ENCODE data around the gene FAM124A. TPM values are rescaled to one million over a fixed set of nuclear protein-coding genes. Genes with fewer than 3 reads are reported as not detected.
"Not testable (repeated sequence)": the region's sequence is repeated elsewhere in the genome, so short reads cannot be mapped to it uniquely, and the experiment has no call there.

The FAM124A gene
- total RNA-seq, 1 experiment from 2014 or later = 0.12 TPM

GRCh38 chr13:51278426-51279130, 56.4 kb downstream of the FAM124A start:
- intact Hi-C loops (cut with micrococcal nuclease) = no loop called here
- TF ChIP-seq, protein P1, sequence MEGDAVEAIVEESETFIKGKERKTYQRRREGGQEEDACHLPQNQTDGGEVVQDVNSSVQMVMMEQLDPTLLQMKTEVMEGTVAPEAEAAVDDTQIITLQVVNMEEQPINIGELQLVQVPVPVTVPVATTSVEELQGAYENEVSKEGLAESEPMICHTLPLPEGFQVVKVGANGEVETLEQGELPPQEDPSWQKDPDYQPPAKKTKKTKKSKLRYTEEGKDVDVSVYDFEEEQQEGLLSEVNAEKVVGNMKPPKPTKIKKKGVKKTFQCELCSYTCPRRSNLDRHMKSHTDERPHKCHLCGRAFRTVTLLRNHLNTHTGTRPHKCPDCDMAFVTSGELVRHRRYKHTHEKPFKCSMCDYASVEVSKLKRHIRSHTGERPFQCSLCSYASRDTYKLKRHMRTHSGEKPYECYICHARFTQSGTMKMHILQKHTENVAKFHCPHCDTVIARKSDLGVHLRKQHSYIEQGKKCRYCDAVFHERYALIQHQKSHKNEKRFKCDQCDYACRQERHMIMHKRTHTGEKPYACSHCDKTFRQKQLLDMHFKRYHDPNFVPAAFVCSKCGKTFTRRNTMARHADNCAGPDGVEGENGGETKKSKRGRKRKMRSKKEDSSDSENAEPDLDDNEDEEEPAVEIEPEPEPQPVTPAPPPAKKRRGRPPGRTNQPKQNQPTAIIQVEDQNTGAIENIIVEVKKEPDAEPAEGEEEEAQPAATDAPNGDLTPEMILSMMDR (IDR thresholded peaks at IDR 0.05; ENCODE audit: unreplicated experiment) = no peak
- H3K27ac Mint-ChIP-seq (ENCODE audit: low read depth, unreplicated experiment) = no peak overlapping the region
- peaks cover 7% of the 10 kb centered on the region for H3K4me1 Mint-ChIP-seq (ENCODE audit: insufficient read depth, unreplicated experiment)
- H3K27me3 Mint-ChIP-seq (ENCODE audit: insufficient read depth, unreplicated experiment) = no peaks in the 10 kb centered on the region
- POLR2A ChIA-PET = interaction anchor here (0.7 to 0.8 kb wide), 2 partner anchors 9 to 137 kb away, joined by 3 read pairs; no protein-coding TSS in a partner anchor
- DNase-seq (ENCODE audit: unreplicated experiment) = no peak
- CTCF ChIA-PET = interaction anchor here (0.6 to 2.2 kb wide), 4 partner anchors 8 to 516 kb away, joined by 3 to 10 read pairs (median 4); no protein-coding TSS in a partner anchor
- H3K9me3 Mint-ChIP-seq (ENCODE audit: unreplicated experiment) = no peaks in the 10 kb centered on the region
- no peaks in the 10 kb centered on the region for H3K36me3 Mint-ChIP-seq (ENCODE audit: insufficient read depth, unreplicated experiment)
- no TSS peak for BruUV-seq (replicated peaks)
- H3K4me3 Mint-ChIP-seq (ENCODE audit: unreplicated experiment) = no peak overlapping the region

GRCh38 chr13:51280379-51280940, 58.3 kb downstream of the FAM124A start:
- TF ChIP-seq, protein P1 (IDR thresholded peaks at IDR 0.05; ENCODE audit: unreplicated experiment) = no peak
- Mint-ChIP-seq H3K4me3 (ENCODE audit: unreplicated experiment) (no peak overlapping the region), H3K4me1 (ENCODE audit: insufficient read depth, unreplicated experiment) (peaks cover 7% of the 10 kb centered on the region), H3K27me3 (ENCODE audit: insufficient read depth, unreplicated experiment) (no peaks in the 10 kb centered on the region), H3K27ac (ENCODE audit: low read depth, unreplicated experiment) (no peak overlapping the region), H3K9me3 (ENCODE audit: unreplicated experiment) (no peaks in the 10 kb centered on the region), H3K36me3 (ENCODE audit: insufficient read depth, unreplicated experiment) (no peaks in the 10 kb centered on the region)
- ChIA-PET POLR2A (no interaction called here), CTCF (interaction anchor here (0.5 kb wide), 1 partner anchor 135 kb away, joined by 5 read pairs; no protein-coding TSS in a partner anchor)
- intact Hi-C loops (cut with micrococcal nuclease) = loop anchor here (10.0 kb wide), 1 partner anchor 514 kb away; no protein-coding TSS in a partner anchor
- DNase-seq (ENCODE audit: unreplicated experiment) = no peak
- BruUV-seq (replicated peaks) = no TSS peak

DNA sequence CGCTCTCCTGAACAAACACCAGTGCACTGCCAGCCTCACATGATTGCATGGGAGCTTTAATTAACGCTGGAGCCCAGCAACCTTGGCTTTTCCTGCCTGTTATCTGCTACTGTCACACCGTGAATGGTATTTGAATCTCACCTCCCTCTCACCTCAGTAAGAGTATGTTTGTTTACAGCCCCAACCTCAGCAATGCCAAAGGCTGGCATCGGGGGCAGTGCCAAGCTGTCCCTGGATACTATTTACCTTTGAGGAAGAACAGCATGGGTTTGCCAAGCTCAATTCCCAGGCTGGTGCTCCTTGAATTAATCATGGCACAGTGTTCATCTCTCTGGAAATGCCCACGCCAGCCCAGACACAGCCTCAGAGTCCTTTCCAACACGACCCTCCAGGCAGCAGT, 60.1 kb downstream of the FAM124A start:
- H3K36me3 Mint-ChIP-seq (ENCODE audit: insufficient read depth, unreplicated experiment) = no peaks in the 10 kb centered on the region
- DNase-seq (ENCODE audit: unreplicated experiment) = no peak
- H3K27ac Mint-ChIP-seq (ENCODE audit: low read depth, unreplicated experiment) = no peak overlapping the region
- H3K27me3 Mint-ChIP-seq (ENCODE audit: insufficient read depth, unreplicated experiment) = no peaks in the 10 kb centered on the region
- ChIA-PET POLR2A (no interaction called here), CTCF (interaction anchor here (0.9 to 2.3 kb wide), 4 partner anchors 15 to 158 kb away, joined by 3 to 8 read pairs (median 4); no protein-coding TSS in a partner anchor)
- TF ChIP-seq, protein P1 (IDR thresholded peaks at IDR 0.05; ENCODE audit: unreplicated experiment) = no peak
- intact Hi-C loops (cut with micrococcal nuclease) = loop anchor here (10.0 kb wide), 1 partner anchor 512 kb away; no protein-coding TSS in a partner anchor
- no peak overlapping the region for H3K4me3 Mint-ChIP-seq (ENCODE audit: unreplicated experiment)
- H3K9me3 Mint-ChIP-seq (ENCODE audit: unreplicated experiment) = no peaks in the 10 kb centered on the region
- H3K4me1 Mint-ChIP-seq (ENCODE audit: insufficient read depth, unreplicated experiment) = no peaks in the 10 kb centered on the region
- BruUV-seq (replicated peaks) = no TSS peak

DNA sequence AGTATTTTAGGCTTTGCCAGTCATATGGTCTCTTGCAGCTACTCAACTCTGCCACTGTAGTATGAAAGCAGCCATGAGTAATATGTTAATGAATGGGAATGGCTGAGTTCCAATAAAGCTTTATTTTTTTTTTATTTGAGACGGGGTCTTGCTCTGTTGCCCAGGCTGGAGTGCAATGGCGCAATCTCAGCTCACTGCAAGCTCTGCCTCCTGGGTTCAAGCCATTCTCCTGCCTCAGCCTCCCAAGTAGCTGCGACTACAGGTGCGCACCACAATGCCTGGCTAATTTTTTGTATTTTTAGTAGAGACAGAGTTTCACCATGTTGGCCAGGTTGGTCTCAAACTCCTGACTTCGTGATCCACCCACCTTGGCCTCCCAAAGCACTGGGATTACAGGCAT, 60.7 kb downstream of the FAM124A start:
- CTCF ChIA-PET = interaction anchor here (0.6 to 2.3 kb wide), 4 partner anchors 15 to 157 kb away, joined by 3 to 8 read pairs (median 4); no protein-coding TSS in a partner anchor
- BruUV-seq (replicated peaks) = not testable (repeated sequence)

More for the DNA sequence above, 60.7 kb downstream of the FAM124A start:
- H3K9me3 Mint-ChIP-seq (ENCODE audit: unreplicated experiment); H3K27me3 Mint-ChIP-seq (ENCODE audit: insufficient read depth, unreplicated experiment); DNase-seq (ENCODE audit: unreplicated experiment); POLR2A ChIA-PET; H3K4me1 Mint-ChIP-seq (ENCODE audit: insufficient read depth, unreplicated experiment); H3K36me3 Mint-ChIP-seq (ENCODE audit: insufficient read depth, unreplicated experiment); H3K27ac Mint-ChIP-seq (ENCODE audit: low read depth, unreplicated experiment); H3K4me3 Mint-ChIP-seq (ENCODE audit: unreplicated experiment): not testable (repeated sequence)
- intact Hi-C loops (cut with micrococcal nuclease) = loop anchor here (10.0 kb wide), 1 partner anchor 512 kb away; no protein-coding TSS in a partner anchor
